Activated CD8-positive, alpha-beta memory T cell treated with anti-CD3 and anti-CD28 coated beads, Interleukin-2, amount 50 U/mL, for 1 hour (primary cell): ENCODE measurements around the gene TAF4B.
"Not testable (repeated sequence)": the region's sequence is repeated elsewhere in the genome, so short reads cannot be mapped to it uniquely, and the experiment has no call there.

ENCODE experiments used
- DNase-seq: peaks from one replicate; pipeline ENCODE4 v3.0.0-alpha.2; 2020; ENCODE audit errors: extremely low read depth

Gene TAF4B

GRCh38 chr18:26381555-26381954, 155.3 kb downstream of the TAF4B start:
- DNase-seq: not testable (repeated sequence)

- no peak for DNase-seq
Measured at GRCh38 chr18:26383454-26384270, 157.4 kb downstream of the TAF4B start.

- DNase-seq: no peak
Measured at GRCh38 chr18:26386002-26386401, 159.8 kb downstream of the TAF4B start.

- no peak for DNase-seq
Measured at GRCh38 chr18:26386441-26386840, 160.2 kb downstream of the TAF4B start.

- no peak for DNase-seq
Measured at GRCh38 chr18:26394047-26394654, 167.9 kb downstream of the TAF4B start.

- DNase-seq: no peak
Measured at GRCh38 chr18:26397019-26397418, 170.8 kb downstream of the TAF4B start.

GRCh38 chr18:26403491-26403890, 177.2 kb downstream of the TAF4B start:
- no peak for DNase-seq

GRCh38 chr18:26405190-26405801, 179.1 kb downstream of the TAF4B start:
- no peak for DNase-seq

GRCh38 chr18:26406324-26406723, 180.1 kb downstream of the TAF4B start:
- no peak for DNase-seq

GRCh38 chr18:26406854-26407517, 180.7 kb downstream of the TAF4B start:
- DNase-seq: no peak

- no peak for DNase-seq
Measured at GRCh38 chr18:26407736-26408601, 181.7 kb downstream of the TAF4B start.

- no peak for DNase-seq
Measured at GRCh38 chr18:26409091-26409490, 182.8 kb downstream of the TAF4B start.

- DNase-seq: no peak
Measured at GRCh38 chr18:26414901-26415440, 188.7 kb downstream of the TAF4B start.

GRCh38 chr18:26415631-26416030, 189.4 kb downstream of the TAF4B start:
- no peak for DNase-seq

GRCh38 chr18:26416652-26417150, 190.5 kb downstream of the TAF4B start:
- no peak for DNase-seq

GRCh38 chr18:26417190-26417589, 190.9 kb downstream of the TAF4B start:
- no peak for DNase-seq

- no peak for DNase-seq
Measured at GRCh38 chr18:26418225-26418624, 192.0 kb downstream of the TAF4B start.

GRCh38 chr18:26419746-26420145, 193.5 kb downstream of the TAF4B start:
- no peak for DNase-seq

- no peak for DNase-seq
Measured at GRCh38 chr18:26421503-26421902, 195.3 kb downstream of the TAF4B start.

- DNase-seq: no peak
Measured at GRCh38 chr18:26421931-26422330, 195.7 kb downstream of the TAF4B start.
